Camera-type eye (tissue), 1 donor: Measurements from ENCODE around the gene NANS. TPM values are rescaled to one million over a fixed set of nuclear protein-coding genes. Genes with fewer than 3 reads are reported as not detected.

Experiments
- total RNA-seq: library from RNA; depleted of rRNA; stranded (reverse); fragments of >200 nt; gene quantifications from one replicate; pipeline ENCODE4 v1.2.3, GENCODE V29; 2014

NANS gene
- total RNA-seq, result 26.4 TPM

DNA sequence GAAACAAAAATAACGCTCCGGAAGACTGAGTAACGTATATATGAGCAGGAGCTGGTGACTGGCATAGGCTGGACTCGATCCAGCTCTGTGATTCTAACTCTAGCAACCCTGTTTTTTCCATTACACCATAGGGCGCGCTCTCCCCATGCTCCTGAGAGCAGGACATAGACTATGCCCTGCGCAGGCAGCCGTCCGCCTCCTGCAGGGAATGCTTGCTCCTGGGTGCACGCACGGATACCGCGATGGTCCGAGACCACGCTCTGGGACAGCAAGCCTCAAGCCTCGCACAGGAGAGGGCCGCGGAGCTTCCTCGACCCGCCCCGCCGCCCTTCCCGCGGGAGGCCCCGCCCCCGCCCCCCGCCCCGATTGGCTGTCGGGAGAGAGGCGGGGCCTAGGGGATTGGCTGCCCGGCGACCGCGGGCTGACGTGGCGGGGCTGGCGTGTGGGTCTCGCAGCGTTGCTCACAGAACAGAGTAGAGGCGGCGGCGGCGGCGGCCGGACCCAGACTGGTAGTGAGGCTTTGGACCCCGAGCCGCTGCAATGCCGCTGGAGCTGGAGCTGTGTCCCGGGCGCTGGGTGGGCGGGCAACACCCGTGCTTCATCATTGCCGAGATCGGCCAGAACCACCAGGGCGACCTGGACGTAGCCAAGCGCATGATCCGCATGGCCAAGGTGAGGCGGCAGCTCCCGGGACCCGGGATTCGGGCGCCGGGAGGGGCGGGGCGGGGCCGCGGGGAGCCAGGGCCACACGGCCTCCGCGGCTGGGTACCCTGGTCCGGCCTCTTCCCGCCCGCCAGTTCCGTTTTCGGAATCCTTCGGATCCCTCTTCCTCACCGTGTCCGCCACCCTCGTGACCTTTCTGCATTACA is at the start of gene NANS:
NANS (plus strand) TSS at position 464 of the 869 bp plus-strand sequence; CDS start at position 541, 77 bp downstream.

GRCh38 chr9:98118640-98119601 is 62.4 kb downstream of the NANS start, which contains the start of gene TRIM14:
TSS of gene TRIM14 (minus strand) at chr9:98119222. CDS start at chr9:98119188, 34 bp downstream.

Other genes starting within 250 kb of the NANS start
- gene FOXE1, start 203.5 kb upstream of the NANS start, total RNA-seq, result not detected
- gene TRMO, start 134.2 kb upstream of the NANS start, total RNA-seq, result 31.2 TPM
- 6.4 TPM for gene HEMGN, start 118.6 kb upstream of the NANS start, total RNA-seq
- gene ANP32B, start 73.4 kb upstream of the NANS start, total RNA-seq, result 17.8 TPM
- 4.4 TPM for gene TRIM14, start 62.5 kb downstream of the NANS start, total RNA-seq
- 5.3 TPM for gene CORO2A, start 135.9 kb downstream of the NANS start, total RNA-seq
- 8.2 TPM for gene TBC1D2, start 198.9 kb downstream of the NANS start, total RNA-seq